GM19043 (cell line): ENCODE measurements around the gene TRIP13.
"Not testable (repeated sequence)": the region's sequence is repeated elsewhere in the genome, so short reads cannot be mapped to it uniquely, and the experiment has no call there.

ENCODE experiments used
- ATAC-seq: cut with Tn5 transposase; IDR thresholded peaks from one replicate; pipeline ENCODE4 v1.9.1; 2021; ENCODE audit warnings: low read depth; ENCODE audit not compliant: unreplicated experiment

The TRIP13 gene

DNA sequence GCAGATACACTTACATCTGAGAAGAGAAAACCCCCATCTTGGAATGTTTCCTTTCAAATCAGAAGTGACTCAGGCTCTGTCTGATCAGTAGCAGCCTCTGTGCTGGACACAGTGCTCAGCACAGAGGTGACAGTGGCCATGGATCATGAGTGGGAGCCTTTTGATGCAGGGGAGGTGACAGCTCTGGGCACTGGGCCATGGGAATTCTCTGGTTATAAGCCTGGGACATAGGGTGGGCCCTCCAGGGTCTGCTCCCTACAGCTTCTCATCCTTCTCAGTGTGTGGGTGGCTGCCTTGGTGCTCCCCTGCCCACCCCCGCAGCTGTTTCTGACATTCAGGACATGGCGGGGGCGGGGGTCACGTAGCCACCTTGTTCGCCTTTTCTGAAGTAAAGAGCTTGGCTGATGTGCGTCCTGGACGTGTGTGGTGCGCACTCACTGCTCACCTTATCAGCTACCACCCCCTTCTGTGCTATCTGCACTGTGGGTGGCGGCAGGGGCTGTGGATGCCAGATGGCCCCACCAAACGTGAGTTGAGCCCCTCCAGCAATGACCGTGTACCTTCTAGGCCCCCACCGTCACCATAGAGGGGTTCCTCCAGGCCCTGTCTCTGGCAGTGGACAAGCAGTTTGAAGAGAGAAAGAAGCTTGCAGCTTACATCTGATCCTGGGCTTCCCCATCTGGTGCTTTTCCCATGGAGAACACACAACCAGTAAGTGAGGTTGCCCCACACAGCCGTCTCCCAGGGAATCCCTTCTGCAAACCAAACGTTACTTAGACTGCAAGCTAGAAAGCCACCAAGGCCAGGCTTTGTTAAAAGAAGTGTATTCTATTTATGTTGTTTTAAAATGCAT is 24.0 kb downstream of the TRIP13 start:
- no peak for ATAC-seq

DNA sequence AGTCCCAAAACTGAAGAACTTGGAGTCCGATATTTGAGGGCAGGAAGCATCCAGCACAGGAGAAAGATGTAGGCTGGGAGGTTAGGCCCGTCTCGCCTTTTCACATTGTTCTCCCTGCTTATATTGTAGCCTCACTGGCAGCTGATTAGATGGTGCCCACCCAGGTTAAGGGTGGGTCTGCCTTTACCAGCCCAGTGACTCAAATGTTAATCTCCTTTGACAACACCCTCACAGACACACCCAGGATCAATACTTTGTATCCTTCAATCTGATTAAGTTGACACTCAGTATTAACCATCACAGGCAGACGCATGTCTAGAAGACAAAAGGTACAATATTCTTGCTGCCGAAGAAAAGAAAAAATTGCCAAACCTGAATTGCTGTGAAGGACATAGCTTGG is 26.0 kb downstream of the TRIP13 start:
- ATAC-seq, result not testable (repeated sequence)

- no peak for ATAC-seq
These were observed 26.8 kb downstream of the TRIP13 start for GRCh38 chr5:919356-920000.

DNA sequence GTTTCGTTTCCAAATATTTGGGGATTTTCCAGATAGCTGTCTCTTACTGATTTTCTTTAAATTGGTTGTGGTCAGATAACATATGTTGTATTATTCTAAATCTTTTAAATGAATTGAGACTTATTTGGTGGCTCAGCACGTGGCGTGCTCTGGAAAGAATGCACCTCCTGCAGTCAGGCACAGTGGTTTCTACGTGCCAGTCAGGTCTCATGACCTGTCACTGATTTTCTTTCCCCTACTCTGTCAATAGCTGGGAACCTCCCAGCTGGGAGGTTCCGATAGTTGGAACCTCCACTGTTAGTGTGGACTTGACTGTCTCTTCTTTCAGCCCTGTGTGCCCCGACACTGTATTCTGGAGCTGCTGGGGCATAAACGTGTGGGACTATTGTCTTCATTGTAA is 27.6 kb downstream of the TRIP13 start:
- no peak for ATAC-seq

DNA sequence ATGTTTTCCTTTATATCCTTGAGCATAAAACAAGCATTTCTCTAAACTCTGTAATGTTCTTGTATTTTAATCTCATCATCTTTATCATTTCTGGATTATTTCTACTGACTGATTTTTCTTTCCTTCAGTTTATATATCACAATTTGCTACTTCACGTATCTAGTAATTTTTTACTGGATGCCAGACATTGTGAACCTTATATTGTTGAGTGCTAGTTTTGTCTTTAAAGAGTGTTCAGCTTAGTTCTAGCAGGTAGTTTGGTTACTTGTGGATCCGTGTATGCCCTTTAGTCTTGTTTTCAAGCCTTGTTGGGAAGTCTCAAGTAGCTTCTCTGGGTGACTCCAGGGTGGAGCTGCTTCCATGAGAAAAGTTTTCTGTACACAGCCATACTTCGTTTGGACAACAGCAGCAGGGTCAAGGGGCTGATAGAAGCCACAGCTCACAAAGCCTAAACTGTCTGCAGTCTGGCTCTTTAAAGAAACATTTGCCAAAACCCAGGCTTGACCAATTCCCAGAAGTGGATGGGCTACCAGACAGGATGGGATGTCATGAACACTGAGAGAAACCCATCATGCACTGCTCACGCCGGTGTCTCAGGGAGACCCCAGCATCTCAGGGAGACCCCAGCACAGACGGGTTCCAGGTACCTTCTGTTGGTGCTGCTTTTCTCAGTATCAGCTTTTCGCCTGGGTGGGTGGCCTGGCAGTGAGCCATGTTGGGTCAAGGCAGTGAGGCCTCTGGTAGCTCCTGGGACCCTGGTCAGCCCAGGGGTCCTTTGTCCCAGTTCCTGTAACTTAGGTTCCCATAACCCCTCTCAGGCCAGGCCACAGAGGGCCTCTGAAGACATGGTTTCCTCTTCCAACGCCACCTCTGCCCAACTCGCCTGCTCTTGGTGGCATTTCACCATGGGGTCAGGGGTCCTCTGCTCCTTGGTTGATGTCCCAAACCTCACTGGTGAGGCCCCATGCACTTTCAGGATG is 29.1 kb downstream of the TRIP13 start:
- no peak for ATAC-seq

DNA sequence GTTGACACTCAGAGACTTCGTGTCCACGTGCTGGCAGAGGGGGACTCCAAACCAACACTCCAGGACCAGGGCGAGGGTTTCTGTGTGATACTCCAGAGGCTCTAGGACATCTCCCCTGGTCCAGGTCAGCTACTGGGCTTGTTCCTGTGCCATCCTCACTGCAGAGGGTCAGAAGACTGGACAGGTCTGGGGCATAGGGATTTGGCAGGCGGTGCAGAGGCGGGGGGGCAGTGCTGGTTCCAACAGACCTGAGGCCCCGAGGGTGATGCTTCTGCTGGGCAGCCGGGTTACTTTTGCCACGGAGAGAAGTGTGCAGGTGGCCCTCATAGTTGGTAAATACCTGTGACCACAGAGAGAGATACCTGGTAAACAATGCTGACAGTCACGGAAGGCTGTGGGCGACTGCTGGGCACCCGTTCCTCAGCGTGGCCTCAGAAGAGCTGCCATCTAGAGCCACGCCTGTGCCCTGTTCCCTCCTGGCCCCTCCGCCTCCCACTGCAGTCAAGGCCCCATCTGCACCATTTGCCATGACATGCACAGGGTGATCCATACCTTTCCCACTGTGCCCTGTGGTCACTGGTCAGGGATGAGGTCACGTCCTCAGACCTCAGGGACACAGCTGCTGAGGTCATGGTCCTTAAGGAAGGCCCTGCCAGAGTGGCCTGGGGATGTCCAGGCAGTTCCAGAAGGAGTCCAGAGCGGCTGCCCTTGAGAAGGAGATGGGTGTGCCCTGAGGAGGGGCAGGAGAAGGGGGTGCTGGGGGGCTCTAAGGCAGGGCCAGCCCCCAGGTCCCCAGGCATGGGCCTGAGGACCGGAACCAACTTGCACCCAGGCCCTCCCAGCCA is 30.0 kb downstream of the TRIP13 start:
- no peak for ATAC-seq

DNA sequence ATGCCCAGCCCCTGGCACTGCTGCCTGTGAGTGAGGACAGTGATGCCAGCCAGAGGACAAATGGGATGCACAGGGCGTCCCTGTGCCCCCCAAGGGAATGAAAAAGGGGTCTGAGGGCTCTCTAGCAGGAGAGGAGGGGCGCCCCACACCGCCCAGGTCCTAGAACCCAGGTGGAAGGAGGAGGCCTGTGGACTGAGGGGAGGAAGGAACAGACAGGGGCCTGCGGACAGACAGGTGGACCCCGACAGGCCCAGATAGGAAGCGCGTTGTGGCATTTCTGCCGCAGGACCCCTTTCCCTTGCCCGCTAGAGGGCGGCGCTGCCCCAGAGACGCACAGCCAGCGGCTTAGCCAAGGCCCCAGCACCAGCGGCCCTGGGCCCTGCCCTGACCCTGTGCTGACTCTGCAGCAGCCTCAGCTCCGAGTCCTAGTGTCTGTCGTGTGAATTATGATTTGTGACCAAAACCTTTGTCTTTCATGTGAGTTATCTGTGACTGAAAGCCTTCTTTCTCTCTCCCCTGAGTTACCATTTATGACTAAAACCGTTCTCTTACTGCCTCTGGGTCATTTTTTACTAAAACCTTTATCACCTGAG is 30.7 kb downstream of the TRIP13 start:
- peak; percentile 66 for ATAC-seq

DNA sequence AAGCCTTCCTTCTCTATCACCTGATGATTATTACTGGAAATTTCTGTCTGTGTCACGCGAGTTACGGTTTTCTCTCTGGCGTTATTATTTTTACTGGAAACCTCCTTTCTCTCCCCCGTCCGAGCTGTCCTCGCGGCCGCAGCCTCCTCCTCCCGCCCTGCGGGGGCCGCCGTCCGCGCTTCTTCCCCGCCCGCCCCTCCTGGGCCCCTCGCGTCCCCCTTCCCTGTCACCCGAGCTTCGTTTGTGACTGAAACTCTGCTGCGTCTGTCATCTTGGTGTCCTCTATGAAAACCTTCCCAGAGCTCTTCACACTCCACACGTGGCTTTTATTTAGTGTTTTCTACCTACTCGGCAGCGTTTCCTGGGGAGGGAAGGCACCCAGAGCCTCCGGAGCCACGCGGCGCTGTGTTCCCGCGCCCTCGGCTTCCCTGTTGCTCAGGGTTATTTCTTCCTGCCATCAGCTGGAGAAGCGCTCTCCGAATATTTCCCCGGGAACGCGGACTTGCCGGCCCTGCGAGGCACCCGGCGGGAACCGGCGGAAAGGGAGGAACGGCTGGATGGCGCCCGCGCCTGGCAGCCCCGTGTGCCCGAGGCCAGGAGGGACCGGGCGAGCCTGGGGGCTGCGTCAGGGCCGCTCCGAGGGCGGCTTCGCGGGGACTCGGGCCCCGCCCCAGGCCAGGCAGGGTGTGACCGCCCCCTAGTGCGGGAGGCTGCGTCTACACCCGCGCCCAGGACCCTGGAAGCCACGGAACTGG is 33.9 kb downstream of the TRIP13 start:
- ATAC-seq, result no peak

GRCh38 chr5:927172-928015 is 34.7 kb downstream of the TRIP13 start:
- no peak for ATAC-seq

- ATAC-seq, result not testable (repeated sequence)
These were observed 36.5 kb downstream of the TRIP13 start for GRCh38 chr5:929182-929581.

DNA sequence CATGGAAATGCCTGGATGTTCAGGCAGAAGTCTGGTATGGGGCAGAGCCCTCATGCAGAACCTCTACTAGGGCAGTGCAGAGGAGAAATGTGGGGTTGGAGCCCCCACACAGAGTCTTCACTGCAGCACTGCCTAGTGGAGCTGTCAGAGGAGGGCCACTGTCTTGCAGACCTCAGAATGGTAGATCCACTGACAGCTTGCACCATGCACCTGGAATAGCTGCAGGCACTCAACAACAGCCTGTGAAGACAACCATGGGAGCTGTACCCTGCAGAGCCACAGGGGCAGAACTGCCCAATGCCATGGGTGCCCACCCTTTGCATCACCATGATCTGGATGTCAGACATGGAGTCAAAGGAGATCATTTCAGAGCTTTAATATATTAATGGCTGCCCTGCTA is 36.9 kb downstream of the TRIP13 start:
- no peak for ATAC-seq

DNA sequence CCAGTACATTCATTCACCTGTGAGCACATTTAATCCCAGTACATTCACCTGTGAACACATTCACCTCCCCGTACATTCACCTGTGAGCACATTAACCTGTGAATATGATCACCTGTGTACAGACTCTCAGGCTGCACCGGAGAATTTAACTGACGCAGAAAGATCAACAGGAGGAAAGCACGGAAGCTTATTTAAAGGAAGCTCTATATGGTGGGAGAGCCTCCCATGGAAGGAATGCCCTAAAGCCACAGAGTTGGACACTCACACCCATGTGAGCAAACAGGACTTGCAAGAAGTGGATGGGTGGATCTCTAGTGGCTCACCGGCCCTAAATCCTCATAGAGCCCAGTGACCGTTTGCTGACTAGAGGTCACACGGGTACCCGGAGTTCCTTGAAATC is 38.2 kb downstream of the TRIP13 start:
- no peak for ATAC-seq

DNA sequence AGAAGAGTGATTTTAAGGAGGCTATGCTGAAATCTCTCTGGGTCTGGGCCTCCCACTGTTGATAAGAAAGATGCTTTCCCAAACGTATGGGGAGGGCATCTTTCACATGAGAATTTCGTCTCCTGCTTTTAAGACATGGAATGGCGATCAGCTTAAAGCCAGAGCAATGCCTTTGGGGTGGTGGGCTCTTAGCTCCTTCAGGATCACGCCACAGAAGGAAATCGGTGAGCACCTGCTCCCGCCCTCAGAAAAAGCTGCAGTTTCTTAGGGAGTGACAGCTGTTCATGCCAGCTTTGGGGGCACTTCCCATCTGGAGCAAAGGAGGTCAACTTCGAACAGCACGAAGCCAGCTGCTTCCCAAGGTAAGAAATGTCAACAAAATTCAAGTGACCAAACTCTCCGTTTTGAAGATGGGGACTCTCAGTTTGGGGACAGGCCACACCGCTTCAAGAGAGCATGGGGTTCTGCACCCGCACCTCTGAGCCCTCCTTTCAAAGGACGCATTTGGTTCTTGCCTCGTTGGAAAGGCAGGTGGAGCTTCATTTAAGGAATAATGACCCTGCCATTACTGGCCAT is 39.0 kb downstream of the TRIP13 start:
- ATAC-seq, result no peak

GRCh38 chr5:932151-932627 is 39.5 kb downstream of the TRIP13 start:
- no peak for ATAC-seq

GRCh38 chr5:932628-933250 is 40.1 kb downstream of the TRIP13 start:
- ATAC-seq, result no peak

GRCh38 chr5:933251-933861 is 40.7 kb downstream of the TRIP13 start:
- ATAC-seq, result no peak

DNA sequence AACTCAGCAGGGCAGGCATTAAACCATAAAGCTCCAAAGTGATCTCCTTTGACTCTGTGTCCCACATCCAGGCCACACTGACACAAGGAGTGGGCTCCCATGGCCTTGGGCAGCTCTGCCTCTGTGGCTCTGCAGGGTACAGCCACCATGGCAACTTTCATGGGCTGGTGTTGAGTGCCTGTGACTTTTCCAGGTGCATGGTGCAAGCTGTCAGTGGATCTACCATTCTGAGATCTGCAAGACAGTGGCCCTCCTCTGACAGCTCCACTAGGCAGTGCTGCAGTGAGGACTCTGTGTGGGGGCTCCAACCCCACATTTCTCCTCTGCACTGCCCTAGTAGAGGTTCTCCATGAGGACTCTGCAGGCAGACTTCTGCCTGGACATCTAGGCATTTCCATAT is 41.3 kb downstream of the TRIP13 start:
- ATAC-seq, result not testable (repeated sequence)
